Neural crest cell (in vitro differentiated cells): ENCODE data around the gene OPA1. TPM values are rescaled to one million over a fixed set of nuclear protein-coding genes. Genes with fewer than 3 reads are reported as not detected.

Experiments
- DNase-seq: peaks from one replicate; pipeline ENCODE4 v3.0.0; 2021; ENCODE audit warnings: low read depth, mixed read lengths, low spot score
- H3K27ac Mint-ChIP-seq: one replicate; pipeline ENCODE4 v1.8.0; 2021; ENCODE audit warnings: mild to moderate bottlenecking, mixed read lengths; ENCODE audit not compliant: unreplicated experiment
- H3K27me3 Mint-ChIP-seq: 2 replicates; pipeline ENCODE4 v1.8.0; 2021; ENCODE audit warnings: low read depth, mild to moderate bottlenecking, mixed read lengths
- H3K36me3 Mint-ChIP-seq: 2 replicates; pipeline ENCODE4 v1.8.0; 2021; ENCODE audit warnings: low read depth, mild to moderate bottlenecking, mixed read lengths
- H3K4me1 Mint-ChIP-seq: 2 replicates; pipeline ENCODE4 v1.8.0; 2021; ENCODE audit warnings: mixed read lengths
- H3K4me3 Mint-ChIP-seq: one replicate; pipeline ENCODE4 v1.8.0; 2021; ENCODE audit warnings: mild to moderate bottlenecking, mixed read lengths
- H3K9me3 Mint-ChIP-seq: 2 replicates; pipeline ENCODE4 v1.8.0; 2021; ENCODE audit warnings: mixed read lengths
- CTCF ChIP-seq: fragments of 200-600 bp; sonication (generic); conservative IDR thresholded peaks from 2 replicates; pipeline ENCODE4 v1.5.0; 2021; ENCODE audit warnings: antibody characterized with exemption, mild to moderate bottlenecking
- total RNA-seq: library from RNA; stranded (reverse); gene quantifications from 2 replicates; pipeline ENCODE4 v1.2.1, GENCODE V29; 2021

The OPA1 gene
- total RNA-seq, 1 donor from 2014 or later: 60.8 TPM

GRCh38 chr3:193730511-193730910 lies 137.5 kb downstream of the OPA1 start:
- Mint-ChIP-seq H3K4me1 (peaks cover 33% of the 10 kb centered on the region), H3K27ac (no peak overlapping the region), H3K4me3 (no peak overlapping the region), H3K27me3 (peaks cover 96% of the 10 kb centered on the region), H3K36me3 (no peaks in the 10 kb centered on the region), H3K9me3 (no peaks in the 10 kb centered on the region)
- no peak for DNase-seq
- no peak for TF ChIP-seq CTCF

DNA sequence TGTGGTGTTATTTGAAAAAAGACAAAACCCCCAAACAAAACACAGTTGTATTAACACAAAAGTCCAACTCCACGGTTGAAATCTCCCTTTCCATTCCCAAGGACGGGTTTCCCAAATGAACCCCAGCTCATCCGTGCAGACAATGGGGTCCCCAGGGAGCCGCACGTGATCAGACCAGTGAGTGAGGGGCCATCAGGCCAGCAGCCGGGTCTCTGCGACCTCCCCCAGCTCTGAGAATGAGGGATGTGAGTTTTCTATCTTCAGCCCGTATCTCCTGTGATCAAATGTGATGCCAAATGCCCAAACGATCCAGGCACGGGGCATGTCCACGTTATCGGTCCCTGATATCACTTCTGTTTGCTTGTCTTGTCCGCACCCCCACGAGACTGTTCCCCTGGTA lies 138.0 kb downstream of the OPA1 start:
- H3K9me3 Mint-ChIP-seq: no peaks in the 10 kb centered on the region
- DNase-seq: no peak
- H3K27ac Mint-ChIP-seq: no peak overlapping the region
- peaks cover 33% of the 10 kb centered on the region for H3K4me1 Mint-ChIP-seq
- no peak for TF ChIP-seq CTCF
- H3K36me3 Mint-ChIP-seq: no peaks in the 10 kb centered on the region
- H3K4me3 Mint-ChIP-seq: no peak overlapping the region
- H3K27me3 Mint-ChIP-seq: peaks cover 96% of the 10 kb centered on the region

- Mint-ChIP-seq H3K9me3 (no peaks in the 10 kb centered on the region), H3K4me1 (peaks cover 33% of the 10 kb centered on the region), H3K36me3 (no peaks in the 10 kb centered on the region), H3K27ac (no peak overlapping the region), H3K27me3 (peaks cover 96% of the 10 kb centered on the region), H3K4me3 (no peak overlapping the region)
- DNase-seq: no peak
- TF ChIP-seq CTCF: no peak
These were observed 138.6 kb downstream of the OPA1 start for GRCh38 chr3:193731656-193732055.

DNA sequence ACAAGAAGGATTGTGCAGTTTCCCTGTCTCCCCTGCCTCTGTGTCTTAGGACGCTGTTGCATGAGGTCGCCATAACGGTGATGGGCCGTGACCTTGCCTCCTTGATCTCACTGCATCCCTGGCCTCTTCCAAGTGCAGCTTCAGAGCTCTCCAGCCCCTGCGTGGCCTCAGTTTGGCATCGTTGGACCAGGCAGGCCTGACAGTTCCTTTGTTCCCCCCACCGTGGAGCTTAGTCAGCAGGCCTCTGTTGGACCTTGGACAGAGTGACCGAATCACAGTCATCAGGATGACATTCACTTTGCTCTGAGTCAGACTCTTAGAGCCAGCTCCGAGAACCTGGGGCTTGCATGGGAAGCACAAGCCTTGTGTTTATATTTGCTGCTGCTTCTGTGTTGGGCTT lies 139.4 kb downstream of the OPA1 start:
- no peak for DNase-seq
- no peak for TF ChIP-seq CTCF
- H3K4me3 Mint-ChIP-seq: peak overlapping the region; percentile 20
- no peak overlapping the region for H3K27ac Mint-ChIP-seq
- no peaks in the 10 kb centered on the region for H3K9me3 Mint-ChIP-seq
- H3K36me3 Mint-ChIP-seq: no peaks in the 10 kb centered on the region
- peaks cover 27% of the 10 kb centered on the region for H3K4me1 Mint-ChIP-seq
- H3K27me3 Mint-ChIP-seq: peaks cover 96% of the 10 kb centered on the region

- Mint-ChIP-seq H3K4me3 (no peak overlapping the region), H3K9me3 (no peaks in the 10 kb centered on the region), H3K36me3 (no peaks in the 10 kb centered on the region), H3K4me1 (peaks cover 24% of the 10 kb centered on the region), H3K27me3 (peaks cover 95% of the 10 kb centered on the region), H3K27ac (no peak overlapping the region)
- no peak for TF ChIP-seq CTCF
- DNase-seq: no peak
These were observed 139.8 kb downstream of the OPA1 start for GRCh38 chr3:193732827-193733226.
